Measurements from ENCODE around the gene CADPS.
A peak's percentile ranks its signal among the peaks of the same experiment; 100 is the strongest.

CADPS gene

DNA sequence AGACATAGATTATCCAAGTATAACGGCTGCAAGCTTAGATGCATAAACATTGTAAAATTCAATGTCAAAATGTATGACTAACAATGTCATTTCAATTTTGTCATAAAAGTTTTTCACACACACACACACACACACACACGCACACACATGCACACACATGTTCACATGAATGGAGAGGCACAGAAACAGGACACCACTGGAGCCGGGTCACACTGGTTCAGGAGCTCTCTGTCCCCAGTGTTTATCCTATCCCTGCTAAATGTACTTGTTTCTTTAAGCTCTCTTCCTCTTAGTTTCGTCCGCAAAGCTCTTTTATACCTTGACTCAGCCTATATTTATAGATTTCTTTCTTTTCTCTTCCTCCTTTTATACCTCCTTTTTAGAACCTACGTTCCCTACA is 249.9 kb downstream of the CADPS start:
- TF ChIP-seq CTCF (IDR thresholded peaks at IDR 0.05; ENCODE audit: low read depth, low read length): no peak
- H3K4me3 ChIP-seq (ENCODE audit: low read depth, low read length): no peak overlapping the region

- no peak for TF ChIP-seq CTCF (IDR thresholded peaks at IDR 0.05; ENCODE audit: low read depth, low read length)
- H3K4me3 ChIP-seq (ENCODE audit: low read depth, low read length): no peak overlapping the region
Observed at GRCh38 chr3:62624185-62624584, 251.0 kb downstream of the CADPS start.

GRCh38 chr3:62622553-62623174 is 252.6 kb downstream of the CADPS start:
- TF ChIP-seq CTCF (IDR thresholded peaks at IDR 0.05; ENCODE audit: low read depth, low read length): peak; percentile 38; the same call in 1 of the 2 replicates
- no peak overlapping the region for H3K4me3 ChIP-seq (ENCODE audit: low read depth, low read length)

- H3K4me3 ChIP-seq (ENCODE audit: low read depth, low read length): no peak overlapping the region
- TF ChIP-seq CTCF (IDR thresholded peaks at IDR 0.05; ENCODE audit: low read depth, low read length): no peak
Observed at GRCh38 chr3:62621925-62622324, 253.3 kb downstream of the CADPS start.

GRCh38 chr3:62621176-62621575 is 254.0 kb downstream of the CADPS start:
- no peak for TF ChIP-seq CTCF (IDR thresholded peaks at IDR 0.05; ENCODE audit: low read depth, low read length)
- no peak overlapping the region for H3K4me3 ChIP-seq (ENCODE audit: low read depth, low read length)

GRCh38 chr3:62615258-62615849 is 259.9 kb downstream of the CADPS start:
- no peak overlapping the region for H3K4me3 ChIP-seq (ENCODE audit: low read depth, low read length)
- TF ChIP-seq CTCF (IDR thresholded peaks at IDR 0.05; ENCODE audit: low read depth, low read length): no peak

DNA sequence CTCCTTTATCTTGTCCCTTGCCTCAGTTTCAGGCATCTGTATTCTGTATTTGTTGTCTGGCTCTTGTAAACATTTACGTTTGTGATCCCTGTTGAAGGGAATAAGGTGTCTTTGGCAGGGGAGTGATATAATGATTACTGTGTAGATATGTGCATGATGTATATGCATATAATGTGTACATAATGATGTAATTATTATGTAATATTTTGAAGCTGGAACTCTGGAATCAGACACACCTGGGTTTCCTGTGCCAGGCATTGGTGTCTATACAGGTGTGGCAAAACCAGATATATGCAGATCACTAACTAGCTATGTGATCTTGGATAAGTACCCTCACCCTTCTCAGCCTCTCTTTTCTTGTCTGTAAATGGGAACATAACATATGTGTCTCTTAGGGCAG is 260.7 kb downstream of the CADPS start:
- no peak overlapping the region for H3K4me3 ChIP-seq (ENCODE audit: low read depth, low read length)
- no peak for TF ChIP-seq CTCF (IDR thresholded peaks at IDR 0.05; ENCODE audit: low read depth, low read length)

All from WI38 (cell line).